Gastroesophageal sphincter (tissue), 3 donors: ENCODE data around the gene RPL32.

Experiments used
- CTCF ChIP-seq, 4 experiments: fragments of 200-600 bp in 2 of 4; fragments of 450-650 bp in 2 of 4; sonication (generic) in 1 of 4; IDR thresholded peaks; one replicate each; pipeline ENCODE4 v1.5.1; 2017 to 2019; ENCODE audit warnings: antibody characterized with exemption in 4 of 4, mild to moderate bottlenecking in 2 of 4, moderate library complexity in 2 of 4
- EP300 ChIP-seq: sonication (generic); formaldehyde crosslinking; IDR thresholded peaks from one replicate; pipeline ENCODE4 v1.6.1; 2017; ENCODE audit warnings: antibody characterized with exemption, mild to moderate bottlenecking
- POLR2AphosphoS5 ChIP-seq: sonication (generic); formaldehyde crosslinking; IDR thresholded peaks from one replicate; pipeline ENCODE4 v1.6.1; 2017; ENCODE audit warnings: antibody characterized with exemption

DNA sequence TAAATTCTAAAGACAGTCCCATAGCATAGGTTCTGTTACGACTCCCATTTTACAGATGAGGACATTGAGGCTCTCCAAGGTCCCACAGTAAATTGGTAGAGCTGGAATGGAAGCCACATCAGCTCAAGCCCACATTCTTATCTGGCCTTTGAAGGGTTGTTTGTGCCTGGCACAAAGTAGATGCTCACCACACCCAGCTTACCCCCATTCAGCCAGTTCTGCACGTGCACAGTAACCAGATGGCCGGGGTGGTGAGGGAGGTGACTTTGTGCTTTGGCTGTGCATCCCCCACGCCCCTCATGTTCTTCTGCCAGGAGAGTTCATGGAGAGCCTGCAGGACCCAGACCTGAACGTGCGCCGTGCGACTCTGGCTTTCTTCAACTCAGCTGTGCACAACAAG is 16.2 kb downstream of the RPL32 start:
- no peak for TF ChIP-seq POLR2AphosphoS5
- TF ChIP-seq CTCF (IDR thresholded peaks at IDR 0.05): no peak
- no peak for TF ChIP-seq EP300
